GM21390 (cell line): ENCODE results near the gene CD48.
"Not testable (repeated sequence)": the region's sequence is repeated elsewhere in the genome, so short reads cannot be mapped to it uniquely, and the experiment has no call there.

ENCODE experiments used
- ATAC-seq: cut with Tn5 transposase; IDR thresholded peaks from one replicate; pipeline ENCODE4 v1.9.1; 2021; ENCODE audit not compliant: unreplicated experiment

The CD48 gene

DNA sequence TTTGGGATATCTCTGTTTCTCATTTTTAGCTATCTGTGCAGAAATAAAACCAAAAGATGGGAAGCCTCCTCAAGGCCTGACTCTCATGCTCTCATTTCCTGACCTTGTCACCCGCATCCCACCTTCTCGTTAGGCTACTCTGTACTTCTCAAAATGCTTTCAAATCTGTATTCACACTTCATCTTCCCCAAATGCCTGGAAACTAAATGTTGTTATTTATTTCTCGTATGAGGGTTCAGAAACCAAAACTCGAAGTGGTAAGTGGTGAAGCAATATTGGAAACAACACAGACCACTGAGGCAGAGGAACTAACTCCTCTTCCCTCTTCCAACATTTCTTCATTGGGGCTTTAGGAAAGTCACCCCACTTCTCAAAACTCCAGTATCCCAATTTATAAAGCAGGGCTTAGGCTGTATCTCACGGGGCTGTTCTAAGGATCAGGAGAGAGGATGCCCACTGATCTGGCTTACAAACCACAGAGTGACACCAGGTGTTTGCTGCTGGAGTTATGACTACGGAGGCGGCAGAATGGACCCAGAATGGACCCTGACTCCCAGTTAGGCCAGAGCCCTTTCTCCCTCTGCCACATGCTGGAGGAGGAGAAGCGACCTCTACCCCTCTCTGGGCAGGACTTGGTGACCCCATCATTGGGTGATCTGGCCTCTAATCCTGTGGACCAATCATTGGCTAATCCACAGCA is 31.0 kb upstream of the CD48 start:
- no peak for ATAC-seq

DNA sequence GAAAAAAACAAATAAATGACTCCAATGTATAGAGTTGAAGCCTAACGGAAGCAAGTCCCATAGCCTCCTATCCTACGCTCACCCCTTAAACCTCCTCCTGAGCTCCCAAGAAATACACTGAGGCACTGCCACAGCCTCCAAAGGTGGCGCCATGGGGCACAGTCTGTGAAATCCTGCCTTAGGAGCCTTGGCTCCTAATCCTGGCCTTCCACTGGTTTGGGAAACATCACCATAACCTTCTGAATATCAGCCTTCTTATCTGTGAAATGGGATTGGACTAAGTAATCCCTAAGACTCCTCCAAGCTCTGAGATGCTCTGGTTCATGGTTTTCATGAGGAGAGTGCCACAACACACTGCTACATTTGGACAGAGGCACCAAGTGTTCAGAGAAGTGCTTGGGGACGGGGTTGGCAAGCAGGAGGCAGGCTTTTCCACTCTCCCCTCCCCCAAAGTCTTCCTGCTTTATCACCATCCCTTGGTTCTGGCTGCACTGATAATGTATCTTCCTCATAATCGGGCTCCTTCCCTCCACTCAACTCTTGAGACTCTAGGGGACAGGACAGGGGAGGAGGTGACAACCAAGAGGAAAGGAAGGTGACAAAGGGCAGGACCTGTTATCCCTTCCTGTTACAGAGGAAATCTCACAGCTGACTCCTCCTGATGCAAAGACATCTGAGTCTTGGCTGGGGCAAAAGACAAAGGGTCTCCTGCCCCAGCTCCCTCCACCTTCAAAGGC is 30.2 kb upstream of the CD48 start:
- no peak for ATAC-seq

DNA sequence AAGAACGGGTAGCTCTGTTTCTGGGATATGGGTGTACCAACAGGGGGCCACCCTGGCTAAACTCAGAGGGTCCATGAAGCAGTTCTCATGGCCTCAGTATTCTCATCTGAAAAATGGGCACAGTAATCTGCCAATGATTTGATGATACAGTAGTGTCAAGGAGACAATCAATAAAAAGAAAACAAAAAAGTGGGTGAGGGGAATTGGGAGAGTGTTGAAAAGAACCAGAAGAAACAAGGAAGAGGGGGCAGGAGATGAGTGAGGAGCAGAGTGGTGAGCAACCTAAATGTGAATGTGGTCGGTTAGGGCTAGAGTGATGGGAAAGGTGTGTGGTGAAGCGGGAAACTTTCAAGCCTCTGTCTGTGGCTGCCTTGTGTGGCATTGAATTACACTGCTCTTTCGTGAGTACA is 29.5 kb upstream of the CD48 start:
- no peak for ATAC-seq

DNA sequence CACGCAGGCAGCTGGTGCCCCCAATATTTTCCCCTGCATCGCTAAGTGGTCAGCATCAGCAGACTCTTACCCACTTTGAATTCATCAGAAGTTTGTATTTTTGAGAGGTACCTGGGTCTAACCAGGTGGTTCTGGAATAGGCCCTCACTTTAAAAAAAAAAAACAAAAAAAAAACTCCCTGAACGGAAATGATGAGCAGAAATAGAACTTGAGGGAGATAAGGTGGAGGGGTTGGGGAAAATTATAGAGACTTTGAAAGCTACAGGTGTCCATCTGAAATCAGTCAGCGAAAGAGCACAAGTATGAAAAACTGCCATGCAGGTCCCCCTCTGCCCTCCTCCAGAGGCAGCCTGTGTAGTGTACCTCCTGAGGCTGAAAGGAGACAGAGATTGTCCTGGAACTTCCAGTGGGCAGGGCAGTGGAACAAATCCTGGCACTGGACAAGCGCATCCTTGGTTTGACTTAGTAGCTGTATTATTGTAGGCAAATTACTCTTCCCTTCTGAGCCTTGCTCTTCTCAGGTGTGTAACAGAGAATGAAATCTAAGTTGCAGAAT is 28.6 kb upstream of the CD48 start:
- ATAC-seq: no peak

DNA sequence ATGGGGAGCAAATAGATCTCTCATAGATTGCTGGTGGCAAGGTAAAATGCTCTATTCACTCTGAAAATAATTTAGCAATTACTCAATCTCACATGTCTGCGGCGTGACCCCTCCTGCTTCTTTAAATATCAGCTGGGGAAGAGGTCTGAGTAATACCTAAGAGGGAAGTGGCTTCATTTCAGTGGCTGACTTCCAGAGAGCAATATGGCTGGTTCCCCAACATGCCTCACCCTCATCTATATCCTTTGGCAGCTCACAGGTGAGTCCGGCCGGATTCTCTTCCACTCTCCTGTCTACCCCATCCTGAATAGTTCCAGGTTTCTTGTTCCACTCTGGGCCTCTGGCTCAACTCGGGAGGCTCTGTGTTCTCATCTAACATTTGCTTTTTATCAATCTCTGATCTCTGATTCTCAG is 27.5 kb upstream of the CD48 start, which contains the start of gene SLAMF7:
TSS of gene SLAMF7 (plus strand) at position 150 of the 414 bp plus-strand sequence. CDS start at position 205, 55 bp downstream.
- ATAC-seq: peak; percentile 56

DNA sequence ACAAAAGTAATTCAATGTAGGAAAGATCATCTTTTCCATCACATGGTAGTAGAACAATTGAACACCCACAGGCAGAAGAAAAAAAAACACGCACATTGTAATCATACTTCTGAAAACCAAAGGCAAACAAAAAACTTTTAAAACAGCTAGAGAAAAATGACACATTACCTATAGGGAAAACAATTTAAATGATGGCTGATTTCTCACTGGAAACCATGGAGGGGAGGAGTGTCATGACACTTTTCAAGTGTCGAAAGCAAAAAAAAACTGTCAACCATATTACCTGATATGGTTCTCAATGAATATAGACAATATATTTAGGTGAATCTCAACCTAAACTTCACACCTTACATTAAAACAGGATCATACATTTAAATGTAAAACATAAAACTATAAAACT is 26.6 kb upstream of the CD48 start:
- ATAC-seq: no peak

DNA sequence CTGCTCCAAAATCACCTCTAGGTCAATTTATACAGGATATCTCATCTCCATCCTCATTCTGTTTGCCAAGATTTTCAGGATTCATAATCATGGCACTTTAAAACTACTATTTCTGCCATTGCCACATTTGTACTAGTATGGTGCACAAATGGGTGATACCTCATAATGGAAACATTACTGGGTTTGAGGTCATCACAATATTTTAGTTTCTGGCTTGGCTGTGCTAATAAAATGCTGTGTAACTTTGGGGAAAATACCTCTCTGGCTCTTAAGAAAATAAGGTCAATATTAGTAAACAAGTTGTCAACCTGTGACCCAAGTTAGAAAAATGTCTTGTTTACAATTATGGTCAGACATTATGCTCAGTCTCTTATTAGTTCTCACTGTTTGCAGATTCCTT is 22.7 kb upstream of the CD48 start:
- no peak for ATAC-seq

DNA sequence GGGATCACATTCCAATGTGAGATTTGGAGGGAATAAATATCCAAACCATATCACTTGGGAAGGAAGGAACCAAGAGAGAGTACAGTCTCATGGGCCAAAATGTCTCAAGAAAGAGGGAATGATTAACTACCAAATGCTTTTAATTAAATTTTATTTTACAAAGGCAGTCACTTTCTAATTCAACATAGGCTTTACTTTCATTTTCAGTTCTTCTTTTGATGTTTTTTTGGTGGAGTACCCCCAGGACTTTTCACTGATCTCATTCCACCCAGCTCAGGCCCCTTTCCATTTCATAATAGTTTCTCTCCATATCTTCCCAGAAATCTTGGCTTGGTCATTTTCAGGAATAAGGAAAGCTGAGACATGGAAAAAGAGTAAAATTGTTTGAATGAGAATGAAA is 22.3 kb upstream of the CD48 start:
- no peak for ATAC-seq

DNA sequence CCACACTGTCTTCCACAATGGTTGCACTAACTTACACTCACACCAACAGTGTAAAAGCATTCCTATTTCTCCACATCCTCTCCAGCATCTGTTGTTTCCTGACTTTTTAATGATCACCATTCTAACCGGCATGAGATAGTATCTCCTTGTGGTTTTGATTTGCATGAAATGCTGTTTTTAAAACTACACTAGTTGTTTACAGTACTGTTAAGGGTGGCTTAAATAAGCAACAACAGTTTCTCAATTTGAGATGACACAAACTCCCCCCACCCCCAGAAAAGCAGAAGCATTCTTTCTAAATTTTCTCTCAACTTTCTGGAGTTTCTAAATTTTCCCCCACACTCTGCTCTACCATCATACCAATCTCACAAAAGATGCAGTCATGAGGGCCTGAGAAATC is 20.4 kb upstream of the CD48 start:
- no peak for ATAC-seq

DNA sequence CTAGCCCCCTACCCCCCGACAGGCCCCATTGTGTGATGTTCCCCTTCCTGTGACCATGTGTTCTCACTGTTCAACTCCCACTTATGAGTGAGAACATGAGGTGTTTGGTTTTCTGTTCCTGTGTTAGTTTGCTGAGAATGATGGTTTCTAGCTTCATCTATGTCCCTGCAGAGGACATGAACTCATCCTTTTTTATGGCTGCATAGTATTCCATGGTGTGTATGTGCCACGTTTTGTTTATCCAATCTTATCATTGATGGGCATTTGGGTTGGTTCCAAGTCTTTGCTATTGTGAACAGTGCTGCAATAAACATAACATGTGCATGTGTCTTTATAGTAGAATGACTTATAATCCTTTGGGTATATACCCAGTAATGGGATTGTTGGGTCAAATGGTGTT is 19.9 kb upstream of the CD48 start:
- ATAC-seq: not testable (repeated sequence)

DNA sequence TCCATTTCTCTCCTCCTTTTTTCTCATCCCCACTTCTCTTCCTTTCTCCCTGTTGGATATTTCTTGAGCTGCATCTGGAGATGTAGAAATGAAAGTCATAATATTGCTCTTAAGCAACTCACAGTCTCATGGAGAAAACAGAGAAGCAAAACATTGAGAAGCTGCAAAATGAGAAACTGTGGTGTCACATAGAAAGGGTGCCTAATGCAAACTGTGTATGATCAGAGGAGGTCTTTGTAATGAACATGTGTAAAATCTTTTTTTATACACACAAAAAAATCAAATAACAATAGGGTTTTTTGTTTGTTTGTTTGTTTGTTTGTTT is 15.7 kb upstream of the CD48 start:
- ATAC-seq: no peak

DNA sequence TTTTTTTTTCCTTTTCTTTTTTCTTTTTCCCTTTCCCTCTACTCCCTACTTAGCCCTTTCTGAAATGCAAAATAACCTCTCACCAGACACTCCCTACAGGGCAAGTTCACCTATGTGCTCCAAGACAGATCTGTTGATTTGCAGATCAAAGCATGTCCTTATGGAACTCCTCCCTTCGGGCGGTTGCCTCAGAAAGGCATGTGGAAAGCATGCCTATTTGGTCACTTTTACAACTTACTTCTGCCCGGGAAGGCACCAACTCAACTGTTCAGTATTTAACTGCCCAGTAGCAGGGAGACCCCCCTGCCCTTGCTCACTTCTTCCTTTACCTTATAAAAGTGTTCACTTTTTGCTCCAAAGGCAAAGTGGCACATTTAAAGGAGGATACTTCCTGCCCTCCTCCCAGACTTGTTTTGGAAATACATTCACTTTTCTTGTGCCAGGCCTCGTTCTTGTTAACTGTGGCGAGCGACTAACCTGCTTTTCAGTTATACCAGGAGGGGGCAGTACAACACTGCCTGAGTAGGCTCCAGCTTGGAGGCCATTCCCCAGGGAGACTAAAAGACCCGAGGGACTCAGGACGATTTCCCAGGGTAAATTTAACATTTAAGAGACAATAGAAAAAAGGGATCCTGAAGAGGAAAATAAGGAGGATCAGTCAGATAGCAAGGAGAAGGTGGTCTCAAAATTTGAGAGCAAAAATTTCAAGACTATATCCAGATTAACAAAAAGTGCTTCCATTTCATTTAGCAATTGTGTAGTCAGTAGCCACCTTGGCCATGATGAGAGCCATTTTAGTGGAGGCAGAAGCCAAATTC is 15.1 kb upstream of the CD48 start:
- peak; percentile 71 for ATAC-seq

DNA sequence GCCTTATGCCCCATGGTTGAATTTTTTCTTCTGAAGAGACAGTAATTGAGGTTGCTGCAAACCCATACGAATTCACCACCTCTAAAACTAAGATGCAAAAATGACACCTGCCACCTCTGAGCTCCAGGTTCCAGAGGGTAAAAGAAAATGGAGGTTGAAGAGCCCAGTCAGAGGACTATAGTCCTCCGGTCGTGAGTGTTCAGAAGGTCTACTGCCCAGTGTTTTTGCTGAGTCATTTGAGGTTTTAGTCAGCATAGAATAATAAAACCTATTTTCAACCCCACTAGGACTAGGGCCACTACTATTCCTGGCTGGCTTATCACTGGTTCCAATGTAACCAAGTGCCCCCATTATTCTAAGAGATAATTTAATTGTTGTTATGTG is 14.5 kb upstream of the CD48 start:
- ATAC-seq: no peak

DNA sequence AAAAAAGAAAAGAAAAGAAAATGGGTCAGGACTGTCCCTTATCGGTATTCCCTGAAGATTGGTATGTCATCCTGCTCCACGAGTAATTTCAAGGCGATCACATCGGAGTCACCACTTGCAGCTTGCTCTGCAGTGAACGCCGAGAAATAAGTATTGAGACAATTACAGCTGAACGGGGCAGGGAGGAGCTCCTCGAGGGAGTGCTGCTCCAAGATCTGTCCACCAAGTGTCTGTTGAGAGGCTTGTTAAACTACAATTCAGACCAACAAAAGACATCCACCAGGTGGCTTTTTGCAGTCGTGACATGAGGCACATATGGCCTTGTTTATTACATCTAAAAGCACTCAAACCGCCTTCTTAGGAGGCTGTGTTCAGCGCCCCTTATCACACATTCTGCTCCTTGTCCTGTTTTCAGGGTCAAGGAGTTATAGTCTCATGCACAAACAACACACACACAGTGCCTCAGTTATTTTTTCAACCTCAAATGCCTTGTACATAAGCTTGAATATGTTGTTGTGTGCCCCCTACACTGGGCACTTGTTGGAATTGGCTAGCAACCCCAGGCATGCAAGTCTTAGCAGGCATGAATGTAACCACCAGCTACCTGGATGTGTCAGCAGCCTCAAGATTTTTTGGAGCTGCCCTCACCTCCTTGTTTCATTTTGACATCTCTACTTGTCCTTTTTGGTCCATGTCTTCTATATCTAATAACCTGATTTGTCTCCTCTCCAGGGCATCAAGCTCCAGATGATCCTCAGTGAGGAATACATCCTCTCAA is 13.0 kb upstream of the CD48 start:
- ATAC-seq: no peak

DNA sequence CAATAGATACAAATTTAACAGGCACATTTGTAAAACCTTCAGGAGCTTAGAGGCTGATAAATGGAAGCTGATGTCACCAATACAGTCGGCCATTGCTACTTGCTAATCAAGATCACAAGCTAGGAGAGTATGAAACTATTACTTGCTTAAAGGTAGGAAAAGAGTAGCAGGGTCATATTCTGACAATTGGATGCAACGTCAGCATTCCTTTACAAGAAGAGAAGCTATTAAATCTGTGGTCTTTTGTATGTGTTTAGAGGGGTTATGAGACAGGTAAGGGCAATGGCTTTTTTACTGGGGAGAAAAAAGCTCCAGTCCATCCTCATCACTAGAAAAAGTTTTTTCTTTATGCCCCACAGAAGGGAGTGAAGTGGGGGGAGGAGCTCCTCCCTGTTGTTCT is 11.7 kb upstream of the CD48 start:
- ATAC-seq: no peak

DNA sequence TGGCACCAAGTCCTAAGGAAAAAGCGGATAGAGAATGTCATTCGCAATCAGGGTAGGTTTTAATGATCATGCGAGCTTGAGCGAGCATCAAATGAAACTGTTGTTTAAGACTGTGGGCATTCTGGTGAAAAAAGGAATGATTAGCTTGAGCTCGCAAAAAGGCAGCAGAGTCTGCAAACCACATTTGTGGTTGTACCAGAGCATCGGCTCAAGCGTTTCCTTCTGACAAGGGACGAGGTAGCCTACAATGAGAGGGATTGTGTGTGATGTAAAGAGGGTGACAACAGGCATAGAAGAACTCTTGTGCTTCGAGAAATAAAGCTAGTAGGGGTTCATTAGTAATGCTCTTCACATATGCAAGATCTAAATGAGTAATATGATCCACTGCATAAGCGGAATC is 11.1 kb upstream of the CD48 start:
- no peak for ATAC-seq

DNA sequence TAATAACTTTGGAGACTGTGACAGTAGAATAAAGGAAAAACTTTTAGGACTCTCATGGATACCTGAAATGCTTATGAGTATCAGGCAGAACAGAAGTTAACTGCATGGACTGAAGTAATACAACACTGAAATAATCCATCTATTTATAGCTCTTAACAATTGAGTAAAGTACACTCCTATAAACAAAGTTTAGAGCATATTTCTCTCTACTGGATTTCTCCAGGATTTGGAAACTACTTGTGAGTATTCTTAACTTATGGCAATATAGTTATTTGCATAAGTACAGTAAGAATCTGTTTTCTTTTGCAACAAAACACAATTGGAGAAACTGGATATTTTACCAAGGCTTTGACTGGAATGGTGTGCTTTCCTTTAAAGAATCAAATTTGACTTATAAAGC is 9.9 kb upstream of the CD48 start:
- no peak for ATAC-seq

DNA sequence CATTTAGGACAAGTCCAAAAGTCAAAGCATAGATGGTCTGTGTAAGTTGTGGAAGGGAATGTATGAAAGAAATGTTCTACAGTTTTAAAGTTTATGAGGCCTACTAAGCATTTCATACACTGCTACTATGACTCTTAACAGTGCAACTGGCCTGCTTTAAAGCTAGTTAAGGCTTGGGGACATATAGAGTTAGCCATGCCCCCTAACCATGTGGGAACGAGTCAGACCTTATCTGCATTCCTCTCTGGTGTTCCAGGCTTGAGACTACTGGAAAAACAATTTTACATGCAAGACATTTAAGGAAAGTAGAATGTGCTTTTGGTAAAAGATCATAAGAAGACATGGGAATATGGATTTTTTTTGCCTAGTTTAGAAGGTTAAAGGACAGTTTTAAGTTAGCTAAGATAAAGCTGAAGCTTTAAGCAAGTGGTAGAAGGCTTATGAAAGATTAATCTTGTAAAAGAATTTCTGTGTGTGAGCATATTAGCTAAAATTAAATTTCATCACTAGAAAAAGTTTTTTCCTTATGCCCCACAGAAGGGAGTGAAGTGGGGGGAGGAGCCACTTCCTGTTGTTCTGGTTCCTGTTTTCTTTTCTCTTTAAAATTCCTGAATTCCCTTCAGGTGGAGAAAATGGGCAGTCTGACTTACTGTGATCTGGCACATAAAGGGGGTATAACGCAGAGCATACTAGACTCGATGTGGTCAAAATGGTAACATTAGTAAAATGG is 8.9 kb upstream of the CD48 start:
- ATAC-seq: no peak

DNA sequence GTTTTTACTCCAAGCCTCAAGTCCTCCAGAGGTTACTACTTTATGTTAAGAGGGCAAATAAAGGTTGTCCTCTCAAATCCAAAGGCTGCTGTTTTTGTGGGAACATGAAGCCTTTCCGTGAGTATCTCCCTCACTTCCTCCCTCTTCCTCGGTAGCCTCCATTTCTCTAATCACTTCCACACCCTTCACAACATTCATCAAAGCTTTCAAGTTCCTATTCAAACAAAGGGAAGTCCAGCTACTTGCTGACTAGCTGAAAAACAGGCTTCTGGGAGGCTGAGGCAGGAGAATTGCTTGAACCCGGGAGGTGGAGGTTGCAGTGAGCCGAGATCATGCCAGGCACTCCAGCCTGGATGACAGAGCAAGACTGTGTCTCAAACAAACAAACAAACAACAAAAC is 6.6 kb upstream of the CD48 start:
- ATAC-seq: no peak

DNA sequence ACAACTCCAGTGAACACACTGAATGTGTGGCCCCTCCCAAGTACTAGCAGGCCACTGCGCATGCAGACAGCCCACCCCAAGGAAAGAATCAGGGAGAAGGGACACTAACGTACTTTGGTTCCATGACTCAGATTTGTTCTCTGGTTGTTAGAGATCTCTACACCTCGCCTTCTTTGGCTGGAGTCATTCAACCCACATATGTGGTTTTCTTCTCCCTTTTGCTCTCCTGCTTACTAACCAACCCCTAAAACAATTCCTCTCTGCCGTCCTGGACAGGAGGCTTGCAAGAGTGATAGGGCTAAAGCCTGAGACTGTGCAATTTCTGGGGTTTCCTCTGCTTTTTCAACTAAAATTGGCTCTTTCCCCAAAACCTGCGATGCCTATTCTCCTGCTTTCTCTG is 5.7 kb upstream of the CD48 start:
- ATAC-seq: no peak
